BLaER1 (cell line): ENCODE measurements around the gene REEP6.

ENCODE experiments used
- H3K27ac ChIP-seq: shearing (Covaris generic); formaldehyde crosslinking; 2 replicates; pipeline ENCODE4 v1.8.1; 2022
- H3K27me3 ChIP-seq: shearing (Covaris generic); formaldehyde crosslinking; 2 replicates; pipeline ENCODE4 v1.8.1; 2022
- H3K36me3 ChIP-seq: shearing (Covaris generic); formaldehyde crosslinking; 2 replicates; pipeline ENCODE4 v1.8.1; 2022
- H3K4me1 ChIP-seq: shearing (Covaris generic); formaldehyde crosslinking; 2 replicates; pipeline ENCODE4 v1.8.1; 2022
- H3K4me2 ChIP-seq: shearing (Covaris generic); formaldehyde crosslinking; 2 replicates; pipeline ENCODE4 v1.8.1; 2022
- H3K4me3 ChIP-seq: shearing (Covaris generic); formaldehyde crosslinking; 2 replicates; pipeline ENCODE4 v1.8.1; 2022
- H3K9ac ChIP-seq: shearing (Covaris generic); formaldehyde crosslinking; 2 replicates; pipeline ENCODE4 v1.8.1; 2022
- H3K9me3 ChIP-seq: shearing (Covaris generic); formaldehyde crosslinking; 2 replicates; pipeline ENCODE4 v1.8.1; 2022
- H4K20me1 ChIP-seq: shearing (Covaris generic); formaldehyde crosslinking; 2 replicates; pipeline ENCODE4 v1.8.1; 2022
- Cebpa-rat ChIP-seq: shearing (Covaris generic); IDR thresholded peaks from 2 replicates; pipeline ENCODE4 v1.8.1; 2022

Gene REEP6

GRCh38 chr19:1467215-1467489, 23.8 kb upstream of the REEP6 start:
- H3K27ac ChIP-seq: no peak overlapping the region
- H3K4me1 ChIP-seq: peaks cover 52% of the 10 kb centered on the region
- H3K27me3 ChIP-seq: peaks cover 79% of the 10 kb centered on the region
- H3K4me2 ChIP-seq: no peak overlapping the region
- peaks cover 21% of the 10 kb centered on the region; the same call in 1 of the 2 replicates for H3K36me3 ChIP-seq
- H4K20me1 ChIP-seq: peaks cover 94% of the 10 kb centered on the region
- TF ChIP-seq Cebpa-rat: no peak
- no peak overlapping the region for H3K4me3 ChIP-seq
- H3K9me3 ChIP-seq: no peaks in the 10 kb centered on the region
- no peak overlapping the region for H3K9ac ChIP-seq

GRCh38 chr19:1467490-1468273, 23.3 kb upstream of the REEP6 start:
- Histone ChIP-seq H3K27me3 (peaks cover 84% of the 10 kb centered on the region), H3K27ac (no peak overlapping the region), H4K20me1 (peaks cover 99% of the 10 kb centered on the region), H3K9ac (no peak overlapping the region), H3K9me3 (no peaks in the 10 kb centered on the region), H3K4me3 (no peak overlapping the region), H3K4me2 (peak overlapping the region; percentile 98; the same call in 1 of the 2 replicates), H3K4me1 (peaks cover 55% of the 10 kb centered on the region), H3K36me3 (peaks cover 21% of the 10 kb centered on the region; the same call in 1 of the 2 replicates)
- no peak for TF ChIP-seq Cebpa-rat

GRCh38 chr19:1468274-1468820, 22.6 kb upstream of the REEP6 start:
- Histone ChIP-seq H3K9ac (no peak overlapping the region), H3K4me1 (peaks cover 55% of the 10 kb centered on the region), H3K27ac (no peak overlapping the region), H3K4me2 (peak overlapping the region; percentile 98), H3K27me3 (peaks cover 91% of the 10 kb centered on the region), H4K20me1 (peaks cover 100% of the 10 kb centered on the region), H3K36me3 (peaks cover 23% of the 10 kb centered on the region; the same call in 1 of the 2 replicates), H3K9me3 (no peaks in the 10 kb centered on the region), H3K4me3 (peak overlapping the region; percentile 64)
- TF ChIP-seq Cebpa-rat: no peak

GRCh38 chr19:1468821-1469254, 22.1 kb upstream of the REEP6 start:
- H3K4me1 ChIP-seq: peaks cover 55% of the 10 kb centered on the region
- H3K9ac ChIP-seq: peak overlapping the region; percentile 24; the same call in 1 of the 2 replicates
- peak overlapping the region; percentile 98 for H3K4me2 ChIP-seq
- peak overlapping the region; percentile 64 for H3K4me3 ChIP-seq
- peaks cover 100% of the 10 kb centered on the region for H4K20me1 ChIP-seq
- no peaks in the 10 kb centered on the region for H3K9me3 ChIP-seq
- H3K27ac ChIP-seq: no peak overlapping the region
- no peak for TF ChIP-seq Cebpa-rat
- H3K27me3 ChIP-seq: peaks cover 93% of the 10 kb centered on the region
- peaks cover 27% of the 10 kb centered on the region; the same call in 1 of the 2 replicates for H3K36me3 ChIP-seq

- H3K27me3 ChIP-seq: peaks cover 90% of the 10 kb centered on the region
- no peak for TF ChIP-seq Cebpa-rat
- H3K27ac ChIP-seq: no peak overlapping the region
- H3K4me2 ChIP-seq: peak overlapping the region; percentile 98
- H3K4me1 ChIP-seq: peaks cover 55% of the 10 kb centered on the region
- peaks cover 100% of the 10 kb centered on the region for H4K20me1 ChIP-seq
- peaks cover 33% of the 10 kb centered on the region for H3K36me3 ChIP-seq
- no peaks in the 10 kb centered on the region for H3K9me3 ChIP-seq
- peak overlapping the region; percentile 64 for H3K4me3 ChIP-seq
- H3K9ac ChIP-seq: peak overlapping the region; percentile 24; the same call in 1 of the 2 replicates
These were observed 21.5 kb upstream of the REEP6 start for GRCh38 chr19:1469255-1470054.

- no peaks in the 10 kb centered on the region for H3K9me3 ChIP-seq
- no peak overlapping the region for H3K27ac ChIP-seq
- H4K20me1 ChIP-seq: peaks cover 100% of the 10 kb centered on the region
- peaks cover 39% of the 10 kb centered on the region for H3K36me3 ChIP-seq
- peak overlapping the region; percentile 98 for H3K4me2 ChIP-seq
- H3K4me1 ChIP-seq: peaks cover 55% of the 10 kb centered on the region
- H3K9ac ChIP-seq: peak overlapping the region; percentile 19; the same call in 1 of the 2 replicates
- peaks cover 86% of the 10 kb centered on the region for H3K27me3 ChIP-seq
- H3K4me3 ChIP-seq: peak overlapping the region; percentile 64
- no peak for TF ChIP-seq Cebpa-rat
These were observed 21.0 kb upstream of the REEP6 start for GRCh38 chr19:1470055-1470304.

- Histone ChIP-seq H3K4me1 (peaks cover 55% of the 10 kb centered on the region), H3K27me3 (peaks cover 81% of the 10 kb centered on the region), H3K4me3 (peak overlapping the region; percentile 64), H3K36me3 (peaks cover 39% of the 10 kb centered on the region), H3K4me2 (peak overlapping the region; percentile 98), H3K9ac (peak overlapping the region; percentile 19; the same call in 1 of the 2 replicates), H4K20me1 (peaks cover 100% of the 10 kb centered on the region), H3K9me3 (no peaks in the 10 kb centered on the region), H3K27ac (no peak overlapping the region)
- TF ChIP-seq Cebpa-rat: no peak
These were observed 20.5 kb upstream of the REEP6 start for GRCh38 chr19:1470305-1471009.

- Histone ChIP-seq H4K20me1 (peaks cover 100% of the 10 kb centered on the region), H3K27ac (no peak overlapping the region), H3K4me1 (peaks cover 50% of the 10 kb centered on the region), H3K4me3 (peak overlapping the region; percentile 64), H3K4me2 (peak overlapping the region; percentile 98), H3K9me3 (no peaks in the 10 kb centered on the region), H3K9ac (0 out of 2 replicates have a peak overlapping the region, but pooled peaks have one; percentile 11), H3K27me3 (peaks cover 75% of the 10 kb centered on the region), H3K36me3 (peaks cover 39% of the 10 kb centered on the region)
- no peak for TF ChIP-seq Cebpa-rat
These were observed 19.9 kb upstream of the REEP6 start for GRCh38 chr19:1471010-1471514.

- H3K9me3 ChIP-seq: no peaks in the 10 kb centered on the region
- H3K27me3 ChIP-seq: peaks cover 69% of the 10 kb centered on the region
- no peak for TF ChIP-seq Cebpa-rat
- no peak overlapping the region for H3K27ac ChIP-seq
- peak overlapping the region; percentile 98 for H3K4me2 ChIP-seq
- peak overlapping the region; percentile 64 for H3K4me3 ChIP-seq
- no peak overlapping the region for H3K9ac ChIP-seq
- peaks cover 49% of the 10 kb centered on the region for H3K4me1 ChIP-seq
- peaks cover 39% of the 10 kb centered on the region for H3K36me3 ChIP-seq
- H4K20me1 ChIP-seq: peaks cover 100% of the 10 kb centered on the region
These were observed 19.3 kb upstream of the REEP6 start for GRCh38 chr19:1471515-1472160.
